ENCODE data around the gene MXD1.

MXD1 gene

DNA sequence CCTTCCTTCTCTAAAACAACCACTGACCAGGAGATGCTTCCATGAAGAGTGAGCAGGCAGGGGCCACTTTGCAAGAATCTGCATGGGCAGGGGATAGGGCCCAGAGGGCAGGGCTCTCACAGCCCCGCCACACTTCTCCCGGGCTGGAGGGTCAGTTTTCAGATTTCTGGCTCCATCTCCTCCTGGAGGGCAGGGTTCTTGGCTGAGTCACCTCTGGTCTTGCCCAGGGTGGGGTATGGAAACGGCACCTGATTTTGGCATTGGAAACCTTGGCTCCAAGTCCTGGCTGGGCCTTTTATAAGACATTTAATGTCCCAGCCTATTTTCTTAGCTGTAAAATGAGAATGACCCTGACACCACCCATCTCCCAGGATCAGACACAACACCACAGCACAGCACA is 74.1 kb downstream of the MXD1 start:
- H3K4me3 ChIP-seq (ENCODE audit: low read length), result no peak overlapping the region
- no peaks in the 10 kb centered on the region for H3K9me3 ChIP-seq (ENCODE audit: insufficient read depth, low read depth, low read length)
- H3K36me3 ChIP-seq (ENCODE audit: insufficient read depth, low read depth, low read length), result no peaks in the 10 kb centered on the region
- H3K27ac ChIP-seq (ENCODE audit: low read length), result no peak overlapping the region
- no peak overlapping the region for H3K9ac ChIP-seq (ENCODE audit: low read depth, low read length)
- H3K4me1 ChIP-seq (ENCODE audit: insufficient read depth, low read length), result no peaks in the 10 kb centered on the region
- H3K27me3 ChIP-seq (ENCODE audit: insufficient read depth, low read length), result no peaks in the 10 kb centered on the region

DNA sequence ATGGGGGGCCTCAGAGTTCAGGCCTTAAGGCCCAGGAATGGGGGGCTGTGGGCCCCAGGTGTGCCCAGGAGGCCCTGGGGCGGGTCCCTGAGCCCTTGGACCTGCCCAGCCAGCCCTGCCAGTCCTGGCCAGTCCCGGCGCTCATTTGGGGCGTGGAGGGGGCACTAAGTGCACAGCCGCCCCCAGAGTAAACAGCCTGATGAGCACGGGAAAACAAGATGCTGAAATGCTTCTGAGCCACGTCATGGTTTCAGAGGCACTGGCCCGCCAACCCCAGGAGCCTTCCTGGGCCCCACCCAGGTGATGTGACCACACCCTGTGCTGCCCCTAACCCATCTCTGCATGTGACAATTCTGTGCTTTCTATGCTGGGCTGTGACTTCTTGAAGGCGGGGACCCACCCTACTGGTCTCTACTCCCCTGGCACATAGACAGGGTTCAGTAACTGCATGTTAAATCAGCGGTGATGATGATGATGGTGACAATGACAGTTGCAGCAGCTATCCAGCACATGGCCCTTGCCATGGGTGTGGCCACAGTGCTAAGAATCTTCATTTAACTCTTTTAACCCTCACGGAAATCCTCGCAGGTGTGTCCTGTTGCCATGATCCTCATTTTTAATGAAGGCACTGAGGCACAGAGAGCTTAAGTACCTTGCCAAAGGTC is 74.7 kb downstream of the MXD1 start:
- Histone ChIP-seq H3K4me1 (ENCODE audit: insufficient read depth, low read length) (no peaks in the 10 kb centered on the region), H3K9me3 (ENCODE audit: insufficient read depth, low read depth, low read length) (no peaks in the 10 kb centered on the region), H3K9ac (ENCODE audit: low read depth, low read length) (no peak overlapping the region), H3K4me3 (ENCODE audit: low read length) (no peak overlapping the region), H3K27me3 (ENCODE audit: insufficient read depth, low read length) (no peaks in the 10 kb centered on the region), H3K36me3 (ENCODE audit: insufficient read depth, low read depth, low read length) (no peaks in the 10 kb centered on the region), H3K27ac (ENCODE audit: low read length) (no peak overlapping the region)
